Pancreas (tissue), 10 donors: ENCODE measurements around the gene ADGRA1. TPM values are rescaled to one million over a fixed set of nuclear protein-coding genes. Genes with fewer than 3 reads are reported as not detected.

Experiments used
- ATAC-seq, 4 donors: fragments of 200-7000 bp; cut with Tn5 transposase; one replicate each; pipeline versions ENCODE4 v1.8.0 to v1.9.1; 2020; ENCODE audit warnings: mild to moderate bottlenecking in 4 of 4, moderate library complexity in 4 of 4
- DNase-seq, 6 donors: peaks; one replicate each; pipeline ENCODE4 v3.0.0-alpha.2; 2020
- FAIRE-seq: peaks from 2 replicates; lab custom pipeline; 2012; peaks lifted over from hg19 to GRCh38; lab: Jason Lieb, UNC
- H3K27ac ChIP-seq, 4 donors: fragments of 200-600 bp; sonication (generic); 1 replicate in 3 of 4; 2 replicates in 1 of 4; pipeline versions ENCODE4 v1.5.0 to v1.8.0; 2020
- H3K27me3 ChIP-seq, 4 donors: fragments of 200-600 bp; one replicate each; pipeline ENCODE4 v1.8.0; 2021
- H3K36me3 ChIP-seq, 3 donors: fragments of 200-600 bp; sonication (generic) in 1 of 3; one replicate each; pipeline versions ENCODE4 v1.5.0 to v1.8.0; 2020 to 2021
- H3K4me1 ChIP-seq, 3 donors: fragments of 200-600 bp; one replicate each; pipeline ENCODE4 v1.8.0; 2021
- H3K4me3 ChIP-seq, 4 donors: fragments of 200-600 bp; sonication (generic) in 2 of 4; one replicate each; pipeline versions ENCODE4 v1.5.0 to v1.8.0; 2020 to 2021
- H3K9me3 ChIP-seq, 4 donors: fragments of 200-600 bp; one replicate each; pipeline ENCODE4 v1.8.0; 2021
- WGBS, 2 donors: extraction: QIAGEN DNeasy Blood & Tissue Kit; methylation state at CpG; one replicate each; pipeline ENCODE4 v1.1.7; 2013; 5-methylcytosine and 5-hydroxymethylcytosine counted together
- intact Hi-C, 3 donors: fragments of 100-400 bp; cut with DNase I; formaldehyde crosslinking; loops; one replicate each; pipeline versions ENCODE4 v1.11.1 to v1.14.2; 2022
- polyA plus RNA-seq, 2 donors: library from polyadenylated mRNA; stranded (reverse); fragments of 200-250 nt; gene quantifications; one replicate each; pipeline ENCODE4 v1.2.3, GENCODE V29; 2013
- total RNA-seq, 6 donors: library from RNA; stranded (reverse); fragmentation: NEBNext Ultra II Directional in 4 of 6; extraction: Animal tissue kit (Norgen Biotek cat#: 25700) in 4 of 6; gene quantifications; one replicate each; pipeline versions ENCODE4 v1.2.1 to v1.2.4, GENCODE V29; 2021 to 2023
- TF ChIP-seq, protein P1 (sequence below), 4 donors: fragments of 200-600 bp; sonication (generic) in 3 of 4; IDR thresholded peaks; one replicate each; pipeline versions ENCODE4 v1.5.0 to v1.8.0; 2021; ENCODE audit warnings: antibody characterized with exemption in 4 of 4
- donor health status: healthy with polysubstance abuse.
- donor health status: DM: no; HTN: no; CAD: no; lungs with moderate emphysema.
- donor health status: DM: no; HTN: no; CAD: no.
- donor health status: control.
- donor health status: control.
- donor health status: Bipolar disorder and iron deficiency.
- donor health status: DM: yes; HTN: yes; CAD: no.
- donor health status: DM: no; HTN: no; CAD: no.
- donor health status: DM: no; HTN: no; CAD: no.
- donor health status: DM: yes; HTN: yes; CAD: no.

Gene ADGRA1
- total and polyA plus RNA-seq, 8 donors: 0.03 to 0.85 (median 0.12) TPM; not detected in 1

DNA sequence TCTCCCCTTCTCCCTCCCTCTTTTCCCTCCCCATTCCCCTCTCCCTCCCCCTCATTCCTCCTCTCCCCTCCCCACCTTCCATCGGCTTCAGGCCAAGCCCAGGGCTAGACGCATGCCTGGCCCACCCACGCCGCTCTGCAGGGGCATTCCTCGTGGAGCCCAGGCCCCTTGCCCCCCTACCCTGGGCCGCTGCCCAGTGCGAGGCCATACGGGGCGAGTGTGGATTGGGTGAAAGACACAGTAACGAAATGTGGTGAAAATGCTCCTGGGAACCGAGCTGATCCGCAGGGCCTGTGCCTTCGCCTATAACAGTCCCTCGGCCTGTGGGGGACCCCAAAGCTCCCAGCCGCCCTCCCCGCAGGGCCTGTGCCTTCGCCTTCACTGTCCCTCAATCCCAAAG lies 28.3 kb downstream of the ADGRA1 start:
- FAIRE-seq: no peak
- intact Hi-C loops: no loop called here
- H3K27me3 ChIP-seq: no peaks in the 10 kb centered on the region
- no peaks in the 10 kb centered on the region for H3K36me3 ChIP-seq
- H3K9me3 ChIP-seq: no peaks in the 10 kb centered on the region
- no peak overlapping the region for H3K4me3 ChIP-seq
- TF ChIP-seq, protein P1, sequence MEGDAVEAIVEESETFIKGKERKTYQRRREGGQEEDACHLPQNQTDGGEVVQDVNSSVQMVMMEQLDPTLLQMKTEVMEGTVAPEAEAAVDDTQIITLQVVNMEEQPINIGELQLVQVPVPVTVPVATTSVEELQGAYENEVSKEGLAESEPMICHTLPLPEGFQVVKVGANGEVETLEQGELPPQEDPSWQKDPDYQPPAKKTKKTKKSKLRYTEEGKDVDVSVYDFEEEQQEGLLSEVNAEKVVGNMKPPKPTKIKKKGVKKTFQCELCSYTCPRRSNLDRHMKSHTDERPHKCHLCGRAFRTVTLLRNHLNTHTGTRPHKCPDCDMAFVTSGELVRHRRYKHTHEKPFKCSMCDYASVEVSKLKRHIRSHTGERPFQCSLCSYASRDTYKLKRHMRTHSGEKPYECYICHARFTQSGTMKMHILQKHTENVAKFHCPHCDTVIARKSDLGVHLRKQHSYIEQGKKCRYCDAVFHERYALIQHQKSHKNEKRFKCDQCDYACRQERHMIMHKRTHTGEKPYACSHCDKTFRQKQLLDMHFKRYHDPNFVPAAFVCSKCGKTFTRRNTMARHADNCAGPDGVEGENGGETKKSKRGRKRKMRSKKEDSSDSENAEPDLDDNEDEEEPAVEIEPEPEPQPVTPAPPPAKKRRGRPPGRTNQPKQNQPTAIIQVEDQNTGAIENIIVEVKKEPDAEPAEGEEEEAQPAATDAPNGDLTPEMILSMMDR (IDR thresholded peaks at IDR 0.05): no peak
- H3K27ac ChIP-seq: no peak overlapping the region
- 35 to 44% methylated on average over 17 of the region's 17 CpGs for WGBS, 2 donors
- no peak for ATAC-seq
- DNase-seq: peak in 1 of 6 donors; percentile 42
- no peaks in the 10 kb centered on the region for H3K4me1 ChIP-seq

DNA sequence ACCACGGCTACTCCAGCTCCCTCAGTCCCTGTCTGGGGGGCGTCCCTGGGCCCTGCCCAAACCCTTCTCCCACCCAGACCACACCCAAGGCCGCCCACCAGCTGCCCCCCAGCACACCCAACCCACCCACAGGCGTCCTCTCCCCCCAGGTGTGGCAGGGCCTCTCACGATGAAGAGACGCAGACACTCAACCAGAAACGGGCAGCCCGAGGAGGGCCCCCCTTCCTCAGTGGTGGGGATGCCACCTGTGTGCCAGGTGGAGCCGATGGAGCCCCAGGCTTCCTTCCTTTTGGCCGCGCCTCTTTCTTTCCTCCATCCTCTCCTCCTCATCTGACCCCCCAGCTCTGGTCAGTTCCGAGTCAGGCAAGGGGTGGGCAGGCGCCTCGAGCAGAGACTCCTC lies 28.7 kb downstream of the ADGRA1 start:
- Histone ChIP-seq H3K27me3 (no peaks in the 10 kb centered on the region), H3K9me3 (no peaks in the 10 kb centered on the region), H3K36me3 (no peaks in the 10 kb centered on the region), H3K27ac (no peak overlapping the region), H3K4me1 (no peaks in the 10 kb centered on the region), H3K4me3 (no peak overlapping the region)
- intact Hi-C loops: no loop called here
- 45 to 61% methylated on average over 14 of the region's 14 CpGs for WGBS, 2 donors
- ATAC-seq (no peak), DNase-seq (peak in 1 of 6 donors; percentile 35), FAIRE-seq (no peak)
- TF ChIP-seq, protein P1 (IDR thresholded peaks at IDR 0.05): no peak

DNA sequence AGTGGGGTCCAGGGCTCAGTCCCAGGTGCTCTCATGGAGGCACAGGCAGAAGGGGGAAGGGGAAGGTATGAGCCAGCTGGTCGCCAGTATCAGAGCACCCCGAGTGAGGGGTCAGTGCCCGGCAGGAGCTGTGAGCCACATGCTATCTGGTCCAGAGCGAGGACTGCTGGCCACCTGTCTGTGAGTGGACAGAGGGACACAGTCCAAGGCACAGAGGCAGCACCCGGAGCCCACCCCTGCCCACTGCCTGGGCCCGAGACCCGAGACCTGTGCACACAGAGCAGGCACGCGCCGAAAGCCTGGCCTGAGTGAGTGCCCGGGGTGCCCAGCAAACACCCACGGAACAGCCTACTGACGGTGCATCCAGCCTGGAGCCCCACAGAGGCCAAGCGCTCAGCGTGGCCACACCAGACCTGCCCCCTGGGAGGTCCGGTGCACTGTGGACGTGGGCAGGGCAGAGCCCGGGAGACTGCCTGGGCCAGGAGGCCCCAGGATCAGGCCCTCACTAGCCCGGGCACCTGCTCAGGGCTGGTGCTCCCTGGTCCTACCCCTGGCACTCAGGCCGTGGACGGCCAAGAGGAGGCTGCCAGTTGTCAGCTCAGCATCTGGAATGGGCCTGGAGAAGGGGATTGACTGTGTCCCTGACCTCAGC lies 29.4 kb downstream of the ADGRA1 start:
- Histone ChIP-seq H3K27me3 (no peaks in the 10 kb centered on the region), H3K9me3 (no peaks in the 10 kb centered on the region), H3K27ac (no peak overlapping the region), H3K4me1 (no peaks in the 10 kb centered on the region), H3K36me3 (no peaks in the 10 kb centered on the region), H3K4me3 (no peak overlapping the region)
- ATAC-seq: no peak
- intact Hi-C loops: no loop called here
- FAIRE-seq: no peak
- WGBS, 2 donors: 73 to 86% methylated on average over 21 of the region's 21 CpGs
- TF ChIP-seq, protein P1 (IDR thresholded peaks at IDR 0.05): no peak
- peak in 1 of 6 donors; percentile 67 for DNase-seq

DNA sequence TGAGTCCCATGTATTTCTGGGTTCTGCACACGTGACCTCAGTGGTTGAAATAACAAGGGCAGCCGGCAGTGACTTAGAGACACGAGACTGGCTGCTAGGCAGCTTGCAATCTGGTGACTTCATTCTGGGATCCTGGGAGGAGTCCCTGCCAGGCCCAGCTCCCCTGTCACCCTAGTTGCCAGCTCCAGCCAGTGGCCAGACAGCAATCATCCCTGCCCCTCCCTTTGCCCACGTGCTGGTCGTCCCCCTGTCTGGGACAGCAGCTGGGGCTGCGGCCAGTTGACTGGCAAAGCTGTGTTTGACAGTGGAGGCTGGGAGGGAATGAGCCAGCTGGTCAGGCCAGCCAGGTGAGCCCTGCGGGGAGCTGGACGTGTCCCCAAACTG lies 30.0 kb downstream of the ADGRA1 start:
- WGBS, 2 donors: 49 to 71% methylated on average over 8 of the region's 8 CpGs
- Histone ChIP-seq H3K36me3 (no peaks in the 10 kb centered on the region), H3K4me3 (no peak overlapping the region), H3K4me1 (no peaks in the 10 kb centered on the region), H3K9me3 (no peaks in the 10 kb centered on the region), H3K27me3 (no peaks in the 10 kb centered on the region), H3K27ac (no peak overlapping the region)
- intact Hi-C loops: no loop called here
- ATAC-seq (no peak), DNase-seq (peak in 1 of 6 donors; percentile 49), FAIRE-seq (no peak)
- TF ChIP-seq, protein P1 (IDR thresholded peaks at IDR 0.05): no peak

DNA sequence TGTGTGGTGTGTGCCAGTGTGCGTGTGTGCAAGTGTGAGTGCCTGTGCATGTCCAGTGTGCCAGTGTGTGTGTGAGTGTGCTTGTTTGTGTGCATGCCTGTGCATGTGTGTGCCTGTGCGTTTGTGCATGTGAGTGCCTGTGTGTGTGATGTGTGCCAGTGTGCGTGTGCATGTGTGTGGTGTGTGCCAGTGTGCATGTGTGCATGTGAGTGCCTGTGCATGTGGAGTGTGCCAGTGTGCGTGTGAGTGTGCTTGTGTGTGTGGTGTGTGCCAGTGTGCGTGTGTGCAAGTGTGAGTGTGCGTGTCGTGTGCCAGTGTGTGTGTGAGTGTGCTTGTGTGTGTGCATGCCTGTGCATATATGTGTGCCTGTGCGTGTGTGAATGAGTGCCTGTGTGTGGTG lies 33.8 kb downstream of the ADGRA1 start:
- ATAC-seq (no peak), DNase-seq (no peak), FAIRE-seq (no peak)
- Histone ChIP-seq H3K27ac (no peak overlapping the region), H3K9me3 (no peaks in the 10 kb centered on the region), H3K4me3 (no peak overlapping the region), H3K27me3 (no peaks in the 10 kb centered on the region), H3K36me3 (no peaks in the 10 kb centered on the region), H3K4me1 (no peaks in the 10 kb centered on the region)
- intact Hi-C loops: loop anchor here in 2 of 3 donors (10.0 kb wide), 5 partner anchors 177 to 467 kb away; partner anchors contain the start of gene CFAP46 (in 1 of the 2)
- TF ChIP-seq, protein P1 (IDR thresholded peaks at IDR 0.05): no peak
- WGBS, 2 donors: 60 to 81% methylated on average over 8 of the region's 8 CpGs
